ENCODE data around the gene UBXN2A.

The UBXN2A gene

GRCh38 chr2:24045511-24046508 lies 105.5 kb downstream of the UBXN2A start:
- peak overlapping the region; percentile 96 for H3K4me3 ChIP-seq (ENCODE audit: insufficient read depth, low read length, poor library complexity, severe bottlenecking)
- H2AFZ ChIP-seq (ENCODE audit: low read depth, low read length, severe bottlenecking): no peak overlapping the region
- peaks cover 44% of the 10 kb centered on the region for H3K79me2 ChIP-seq (ENCODE audit: insufficient read depth, low read length)
- peak overlapping the region; percentile 86 for H3K4me2 ChIP-seq (ENCODE audit: low read depth, low read length, poor library complexity, severe bottlenecking)
- no peaks in the 10 kb centered on the region for H3K27me3 ChIP-seq (ENCODE audit: low read length)
- peak overlapping the region; percentile 93 for H3K9ac ChIP-seq (ENCODE audit: low read length)
- no peaks in the 10 kb centered on the region for H3K9me3 ChIP-seq (ENCODE audit: insufficient read depth, low read length)
- H3F3A ChIP-seq (ENCODE audit: insufficient read depth): peaks cover 17% of the 10 kb centered on the region
- no peak for TF ChIP-seq CTCF (IDR thresholded peaks at IDR 0.05; ENCODE audit: insufficient read depth, low read length, poor library complexity, severe bottlenecking)
- TF ChIP-seq EZH2phosphoT487 (conservative IDR thresholded peaks at IDR 0.05; ENCODE audit: low read length): no peak
- no peaks in the 10 kb centered on the region for H3K36me3 ChIP-seq (ENCODE audit: low read length)
- no peaks in the 10 kb centered on the region for H3K9me2 ChIP-seq (replicated peaks; ENCODE audit: insufficient read depth, low read length)
- H3K27ac ChIP-seq (ENCODE audit: low read depth, low read length): no peak overlapping the region
- H4K20me1 ChIP-seq (ENCODE audit: low read depth, low read length): no peaks in the 10 kb centered on the region

DNA sequence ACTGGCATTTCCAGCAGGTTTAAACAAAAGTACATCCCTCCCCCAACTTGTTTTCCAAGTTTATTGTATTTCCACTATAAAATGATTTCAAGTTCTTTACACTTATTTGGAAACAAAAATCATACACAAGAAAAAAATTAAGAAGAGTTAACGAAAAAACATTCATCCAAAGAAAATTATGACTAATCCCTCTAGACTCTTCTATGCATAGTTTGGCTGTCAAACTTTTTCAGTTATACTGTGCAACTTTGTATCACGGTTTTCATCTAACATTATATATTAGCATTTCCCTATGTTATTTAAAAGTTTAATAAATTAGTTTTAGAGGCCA lies 106.3 kb downstream of the UBXN2A start:
- H3K9ac ChIP-seq (ENCODE audit: low read length): peak overlapping the region; percentile 93
- peaks cover 40% of the 10 kb centered on the region for H3K79me2 ChIP-seq (ENCODE audit: insufficient read depth, low read length)
- no peaks in the 10 kb centered on the region for H3K36me3 ChIP-seq (ENCODE audit: low read length)
- H3K9me2 ChIP-seq (replicated peaks; ENCODE audit: insufficient read depth, low read length): no peaks in the 10 kb centered on the region
- peaks cover 17% of the 10 kb centered on the region for H3F3A ChIP-seq (ENCODE audit: insufficient read depth)
- no peaks in the 10 kb centered on the region for H3K9me3 ChIP-seq (ENCODE audit: insufficient read depth, low read length)
- H4K20me1 ChIP-seq (ENCODE audit: low read depth, low read length): no peaks in the 10 kb centered on the region
- TF ChIP-seq CTCF (IDR thresholded peaks at IDR 0.05; ENCODE audit: insufficient read depth, low read length, poor library complexity, severe bottlenecking) (no peak), EZH2phosphoT487 (conservative IDR thresholded peaks at IDR 0.05; ENCODE audit: low read length) (no peak)
- peak overlapping the region; percentile 96 for H3K4me3 ChIP-seq (ENCODE audit: insufficient read depth, low read length, poor library complexity, severe bottlenecking)
- no peak overlapping the region for H3K27ac ChIP-seq (ENCODE audit: low read depth, low read length)
- no peaks in the 10 kb centered on the region for H3K27me3 ChIP-seq (ENCODE audit: low read length)
- H2AFZ ChIP-seq (ENCODE audit: low read depth, low read length, severe bottlenecking): peak overlapping the region; percentile 92
- H3K4me2 ChIP-seq (ENCODE audit: low read depth, low read length, poor library complexity, severe bottlenecking): peak overlapping the region; percentile 86

DNA sequence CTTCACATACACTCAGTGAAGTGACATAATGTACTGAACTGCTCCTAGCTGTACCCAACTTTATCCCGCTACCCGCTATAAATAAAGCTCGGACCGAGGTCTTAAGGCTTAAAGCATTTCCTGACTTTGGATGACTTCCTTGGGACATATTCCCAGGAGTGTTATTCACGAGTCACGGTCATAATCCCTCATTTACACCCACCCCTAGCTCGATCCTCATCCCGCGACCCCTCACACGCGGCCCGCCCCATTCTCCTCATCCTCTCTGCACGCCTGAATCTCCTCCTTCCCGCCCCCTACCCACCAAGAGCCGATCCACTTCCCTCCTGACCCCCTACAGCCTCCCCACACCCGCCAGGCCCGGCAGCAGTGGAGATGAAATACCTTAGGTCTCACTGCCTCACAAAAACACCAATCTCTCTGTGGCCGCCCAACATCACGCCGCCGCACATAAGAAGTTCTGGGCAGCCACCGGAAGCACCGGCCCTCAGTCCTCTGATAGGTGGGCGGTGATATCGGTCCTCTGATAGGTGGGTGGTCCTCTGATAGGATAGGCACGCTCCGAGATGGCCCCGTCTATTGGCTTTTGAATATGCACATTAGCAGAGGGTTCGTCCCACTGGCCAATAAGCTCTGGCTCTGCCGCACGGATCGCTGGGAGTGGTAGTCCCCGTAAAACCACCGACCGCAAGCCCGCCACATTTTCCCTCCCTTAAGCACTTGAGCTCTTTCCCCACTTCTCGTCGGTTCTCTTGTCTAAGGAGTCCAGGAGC lies 106.9 kb downstream of the UBXN2A start, which contains the start of gene WDCP:
TSS of gene WDCP (minus strand) at position 462 of the 773 bp plus-strand sequence. CDS start 7,897 bp downstream, outside the sequence.
- Histone ChIP-seq H3K9me3 (ENCODE audit: insufficient read depth, low read length) (no peaks in the 10 kb centered on the region), H3K9ac (ENCODE audit: low read length) (peak within 1 kb of the TSS; percentile 93), H3K36me3 (ENCODE audit: low read length) (no peaks in the 10 kb centered on the region), H3F3A (ENCODE audit: insufficient read depth) (peaks cover 17% of the 10 kb centered on the region), H3K4me3 (ENCODE audit: insufficient read depth, low read length, poor library complexity, severe bottlenecking) (peak within 1 kb of the TSS; percentile 96), H3K27me3 (ENCODE audit: low read length) (no peaks in the 10 kb centered on the region), H2AFZ (ENCODE audit: low read depth, low read length, severe bottlenecking) (peak within 1 kb of the TSS; percentile 92), H3K4me2 (ENCODE audit: low read depth, low read length, poor library complexity, severe bottlenecking) (peak within 1 kb of the TSS; percentile 100), H3K79me2 (ENCODE audit: insufficient read depth, low read length) (peaks cover 40% of the 10 kb centered on the region), H3K27ac (ENCODE audit: low read depth, low read length) (peak within 1 kb of the TSS; percentile 33; the same call in 1 of the 2 replicates), H4K20me1 (ENCODE audit: low read depth, low read length) (no peaks in the 10 kb centered on the region), H3K9me2 (replicated peaks; ENCODE audit: insufficient read depth, low read length) (no peaks in the 10 kb centered on the region)
- TF ChIP-seq EZH2phosphoT487 (conservative IDR thresholded peaks at IDR 0.05; ENCODE audit: low read length): no peak
- no peak for TF ChIP-seq CTCF (IDR thresholded peaks at IDR 0.05; ENCODE audit: insufficient read depth, low read length, poor library complexity, severe bottlenecking)
